Hepatocyte (in vitro differentiated cells): ENCODE data around the gene ERBB4. TPM values are rescaled to one million over a fixed set of nuclear protein-coding genes. Genes with fewer than 3 reads are reported as not detected.

Source experiments
- DNase-seq: peaks from one replicate; pipeline ENCODE4 v3.0.0-alpha.2; 2016; ENCODE audit warnings: low spot score
- H2AFZ ChIP-seq: fragments of 200-600 bp; sonication (generic); 2 replicates; pipeline ENCODE4 v1.6.0; 2016; ENCODE audit warnings: antibody characterized with exemption, mild to moderate bottlenecking
- H3K27ac ChIP-seq: fragments of 200-600 bp; sonication (generic); 2 replicates; pipeline ENCODE4 v1.5.1; 2016; ENCODE audit warnings: mild to moderate bottlenecking
- H3K27me3 ChIP-seq: fragments of 200-600 bp; sonication (generic); 2 replicates; pipeline ENCODE4 v1.6.1; 2016
- H3K36me3 ChIP-seq: fragments of 200-600 bp; sonication (generic); replicated peaks from 2 replicates; pipeline ENCODE4 v1.5.1; 2016; ENCODE audit warnings: low read depth; ENCODE audit not compliant: insufficient read depth
- H3K4me1 ChIP-seq: fragments of 200-600 bp; sonication (generic); 2 replicates; pipeline ENCODE4 v1.5.1; 2016; ENCODE audit warnings: mild to moderate bottlenecking, moderate library complexity; ENCODE audit not compliant: insufficient read depth
- H3K4me2 ChIP-seq: fragments of 200-600 bp; sonication (generic); 2 replicates; pipeline ENCODE4 v1.6.0; 2016
- H3K4me3 ChIP-seq: fragments of 200-600 bp; sonication (generic); 2 replicates; pipeline ENCODE4 v1.5.1; 2016; ENCODE audit warnings: mild to moderate bottlenecking
- H3K79me2 ChIP-seq: fragments of 200-600 bp; sonication (generic); 2 replicates; pipeline ENCODE4 v1.6.0; 2017; ENCODE audit warnings: mild to moderate bottlenecking
- H3K9me2 ChIP-seq: fragments of 200-600 bp; sonication (generic); replicated peaks from 2 replicates; pipeline ENCODE4 v1.6.0; 2017; ENCODE audit warnings: mild to moderate bottlenecking; ENCODE audit not compliant: insufficient read depth
- H3K9me3 ChIP-seq: fragments of 200-600 bp; sonication (generic); 2 replicates; pipeline ENCODE4 v1.5.1; 2016; ENCODE audit warnings: low read depth, mild to moderate bottlenecking
- H4K20me1 ChIP-seq: fragments of 200-600 bp; sonication (generic); 2 replicates; pipeline ENCODE4 v1.6.0; 2016; ENCODE audit warnings: mild to moderate bottlenecking; ENCODE audit not compliant: insufficient read depth, poor library complexity, severe bottlenecking
- EZH2 ChIP-seq: fragments of 200-600 bp; sonication (generic); IDR thresholded peaks from 2 replicates; pipeline ENCODE4 v1.6.1; 2016; ENCODE audit warnings: antibody characterized with exemption, mild to moderate bottlenecking, borderline replicate concordance
- EZH2phosphoT487 ChIP-seq: fragments of 200-600 bp; sonication (generic); IDR thresholded peaks from one replicate; pipeline ENCODE4 v1.6.1; 2018; ENCODE audit warnings: antibody characterized with exemption, mild to moderate bottlenecking, low read depth, moderate library complexity; ENCODE audit not compliant: unreplicated experiment, severe bottlenecking
- WGBS: methylation state at CpG from one replicate; pipeline ENCODE4 v1.1.6; 2016; ENCODE audit warnings: low lambda C conversion rate; ENCODE audit errors: missing lambda C conversion rate; 5-methylcytosine and 5-hydroxymethylcytosine counted together
- polyA plus RNA-seq: library from polyadenylated mRNA; unstranded; fragments of >200 nt; fragmentation: Nextera tagmentation; extraction: Ambion mirVana; gene quantifications from 2 replicates; pipeline ENCODE4 v1.2.1, GENCODE V29; 2016
- total RNA-seq: library from RNA; depleted of rRNA; stranded (reverse); fragments of >200 nt; gene quantifications from 2 replicates; pipeline ENCODE4 v1.2.3, GENCODE V29; 2014
- TF ChIP-seq, protein P1 (sequence below): fragments of 200-600 bp; sonication (generic); IDR thresholded peaks from 2 replicates; pipeline ENCODE4 v1.5.1; 2016; ENCODE audit warnings: antibody characterized with exemption, mild to moderate bottlenecking; ENCODE audit not compliant: poor library complexity

ERBB4 gene
- total and polyA plus RNA-seq, 2 experiments from 2014 or later, result 3.4 to 3.9 TPM

DNA sequence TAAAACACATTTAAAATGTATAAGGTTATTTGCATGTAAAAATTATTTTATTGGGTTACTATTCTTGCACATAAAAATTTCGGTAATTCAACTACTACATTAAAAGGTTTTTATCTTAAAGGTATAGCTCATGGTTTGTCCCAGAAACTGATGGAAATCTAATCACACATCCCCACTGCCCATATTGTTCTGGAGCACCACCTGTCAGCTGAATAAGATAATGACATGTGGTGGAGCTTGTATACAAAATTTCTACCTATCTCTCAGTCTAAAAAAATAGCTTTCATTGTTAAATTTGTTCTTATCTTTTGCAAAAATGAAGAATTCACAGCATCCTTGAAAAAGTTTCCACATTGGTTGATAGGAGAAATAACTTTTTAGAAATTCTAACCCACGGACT is 18.3 kb downstream of the ERBB4 start:
- H3K36me3 ChIP-seq, result no peaks in the 10 kb centered on the region
- no peak for DNase-seq
- H3K27me3 ChIP-seq, result no peaks in the 10 kb centered on the region

DNA sequence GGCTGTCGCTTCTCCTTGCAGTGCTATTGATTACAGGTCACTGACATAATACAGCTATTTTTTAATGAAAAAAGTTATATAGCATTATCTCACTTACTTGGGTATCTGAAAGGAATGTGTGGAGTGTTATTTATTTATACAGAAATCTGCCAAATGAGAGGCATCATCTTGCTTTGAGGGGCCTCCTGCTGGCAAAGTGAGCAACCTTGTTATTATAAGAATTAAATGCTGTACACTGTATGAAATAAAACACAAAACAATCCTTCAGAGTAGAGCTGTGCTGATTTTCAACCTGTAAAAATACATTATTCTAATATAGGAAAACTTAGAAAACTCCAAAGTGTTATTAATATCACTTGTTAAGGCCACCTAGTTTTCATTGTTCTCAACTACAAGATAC is 20.9 kb downstream of the ERBB4 start:
- no peak overlapping the region for H3K27ac ChIP-seq
- no peak overlapping the region for H3K4me3 ChIP-seq
- no peaks in the 10 kb centered on the region for H3K9me3 ChIP-seq
- no peak overlapping the region for H2AFZ ChIP-seq
- no peaks in the 10 kb centered on the region for H3K4me1 ChIP-seq
- no peaks in the 10 kb centered on the region for H3K79me2 ChIP-seq
- no peaks in the 10 kb centered on the region for H4K20me1 ChIP-seq
- no peaks in the 10 kb centered on the region for H3K36me3 ChIP-seq
- DNase-seq, result no peak
- no peak overlapping the region for H3K4me2 ChIP-seq
- no peaks in the 10 kb centered on the region for H3K27me3 ChIP-seq
- WGBS, result 87% methylated on average over 1 of the region's 1 CpG
- H3K9me2 ChIP-seq, result no peaks in the 10 kb centered on the region
- no peak for TF ChIP-seq EZH2phosphoT487
- TF ChIP-seq EZH2, result no peak
- TF ChIP-seq, protein P1, sequence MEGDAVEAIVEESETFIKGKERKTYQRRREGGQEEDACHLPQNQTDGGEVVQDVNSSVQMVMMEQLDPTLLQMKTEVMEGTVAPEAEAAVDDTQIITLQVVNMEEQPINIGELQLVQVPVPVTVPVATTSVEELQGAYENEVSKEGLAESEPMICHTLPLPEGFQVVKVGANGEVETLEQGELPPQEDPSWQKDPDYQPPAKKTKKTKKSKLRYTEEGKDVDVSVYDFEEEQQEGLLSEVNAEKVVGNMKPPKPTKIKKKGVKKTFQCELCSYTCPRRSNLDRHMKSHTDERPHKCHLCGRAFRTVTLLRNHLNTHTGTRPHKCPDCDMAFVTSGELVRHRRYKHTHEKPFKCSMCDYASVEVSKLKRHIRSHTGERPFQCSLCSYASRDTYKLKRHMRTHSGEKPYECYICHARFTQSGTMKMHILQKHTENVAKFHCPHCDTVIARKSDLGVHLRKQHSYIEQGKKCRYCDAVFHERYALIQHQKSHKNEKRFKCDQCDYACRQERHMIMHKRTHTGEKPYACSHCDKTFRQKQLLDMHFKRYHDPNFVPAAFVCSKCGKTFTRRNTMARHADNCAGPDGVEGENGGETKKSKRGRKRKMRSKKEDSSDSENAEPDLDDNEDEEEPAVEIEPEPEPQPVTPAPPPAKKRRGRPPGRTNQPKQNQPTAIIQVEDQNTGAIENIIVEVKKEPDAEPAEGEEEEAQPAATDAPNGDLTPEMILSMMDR, result no peak

More for the DNA sequence above, 18.3 kb downstream of the ERBB4 start:
- H3K79me2 ChIP-seq, result no peaks in the 10 kb centered on the region
- no peak overlapping the region for H3K27ac ChIP-seq
- H4K20me1 ChIP-seq, result no peaks in the 10 kb centered on the region
- no peak overlapping the region for H2AFZ ChIP-seq
- no peak overlapping the region for H3K4me2 ChIP-seq
- TF ChIP-seq, protein P1, result peak; percentile 40
- no peak for TF ChIP-seq EZH2phosphoT487
- no peak overlapping the region for H3K4me3 ChIP-seq
- no peaks in the 10 kb centered on the region for H3K4me1 ChIP-seq
- no peaks in the 10 kb centered on the region for H3K9me3 ChIP-seq
- 25% methylated on average over 2 of the region's 2 CpGs for WGBS
- H3K9me2 ChIP-seq, result no peaks in the 10 kb centered on the region

DNA sequence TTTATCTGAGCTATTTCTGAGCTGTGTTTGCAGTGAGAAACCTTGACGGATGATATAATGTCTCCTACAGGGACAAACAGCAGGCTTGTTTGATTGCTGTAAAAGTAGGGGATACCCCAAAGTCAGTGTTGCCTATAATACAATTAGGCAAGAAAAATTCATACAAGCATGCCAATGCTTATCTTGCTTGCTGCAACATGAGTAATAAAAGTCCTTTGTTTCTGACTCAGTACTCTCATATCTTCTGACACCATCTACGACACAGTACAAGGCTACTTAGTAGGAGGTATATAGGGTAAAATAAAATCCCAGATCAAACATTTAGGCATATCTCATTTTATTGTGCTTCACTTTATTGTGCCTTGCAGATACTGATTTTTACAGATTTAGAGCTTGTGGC is 33.0 kb downstream of the ERBB4 start:
- WGBS, result 88% methylated on average over 2 of the region's 2 CpGs
- Histone ChIP-seq H3K79me2 (no peaks in the 10 kb centered on the region), H4K20me1 (no peaks in the 10 kb centered on the region), H3K4me2 (no peak overlapping the region), H3K4me1 (no peaks in the 10 kb centered on the region), H3K9me3 (no peaks in the 10 kb centered on the region), H3K27ac (no peak overlapping the region), H3K9me2 (no peaks in the 10 kb centered on the region), H2AFZ (no peak overlapping the region), H3K27me3 (no peaks in the 10 kb centered on the region), H3K36me3 (no peaks in the 10 kb centered on the region), H3K4me3 (no peak overlapping the region)
- DNase-seq, result no peak
- TF ChIP-seq, protein P1, result no peak
- no peak for TF ChIP-seq EZH2phosphoT487
- TF ChIP-seq EZH2, result no peak

DNA sequence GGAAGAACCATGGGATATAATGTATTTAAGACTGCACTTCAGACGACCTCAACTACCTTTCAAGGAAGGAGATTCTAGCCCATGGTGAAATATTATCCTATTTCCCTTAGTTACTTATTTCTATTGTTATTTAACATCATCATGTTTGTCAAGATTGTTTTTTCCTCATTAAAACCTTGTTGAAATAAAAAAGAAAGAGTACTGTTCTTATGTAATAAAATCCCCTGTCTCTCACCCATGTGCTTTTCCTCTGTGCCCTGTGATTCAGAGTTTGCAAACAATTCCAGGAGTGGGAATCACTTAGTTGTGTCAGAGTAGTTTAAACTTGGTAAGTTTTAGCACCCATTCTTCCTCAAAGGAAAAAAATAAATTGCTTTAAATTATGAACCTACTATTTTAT is 43.6 kb downstream of the ERBB4 start:
- Histone ChIP-seq H2AFZ (no peak overlapping the region), H3K36me3 (no peaks in the 10 kb centered on the region), H4K20me1 (no peaks in the 10 kb centered on the region), H3K9me3 (no peaks in the 10 kb centered on the region), H3K4me1 (no peaks in the 10 kb centered on the region), H3K27me3 (no peaks in the 10 kb centered on the region), H3K4me2 (no peak overlapping the region), H3K79me2 (no peaks in the 10 kb centered on the region), H3K27ac (no peak overlapping the region), H3K9me2 (no peaks in the 10 kb centered on the region), H3K4me3 (no peak overlapping the region)
- 75% methylated on average over 1 of the region's 1 CpG for WGBS
- TF ChIP-seq EZH2, result no peak
- TF ChIP-seq, protein P1, result no peak
- TF ChIP-seq EZH2phosphoT487, result no peak
- no peak for DNase-seq
